HUDEP-2 (cell line): Measurements from ENCODE around the gene NKD2.
"Not testable (repeated sequence)": the region's sequence is repeated elsewhere in the genome, so short reads cannot be mapped to it uniquely, and the experiment has no call there.

Experiments used
- DNase-seq, 76 experiments: peaks; one replicate each; lab custom pipeline; 2025; ENCODE audit not compliant: unreplicated experiment in 76 of 76; lab: John Stamatoyannopoulos, UW

The NKD2 gene

DNA sequence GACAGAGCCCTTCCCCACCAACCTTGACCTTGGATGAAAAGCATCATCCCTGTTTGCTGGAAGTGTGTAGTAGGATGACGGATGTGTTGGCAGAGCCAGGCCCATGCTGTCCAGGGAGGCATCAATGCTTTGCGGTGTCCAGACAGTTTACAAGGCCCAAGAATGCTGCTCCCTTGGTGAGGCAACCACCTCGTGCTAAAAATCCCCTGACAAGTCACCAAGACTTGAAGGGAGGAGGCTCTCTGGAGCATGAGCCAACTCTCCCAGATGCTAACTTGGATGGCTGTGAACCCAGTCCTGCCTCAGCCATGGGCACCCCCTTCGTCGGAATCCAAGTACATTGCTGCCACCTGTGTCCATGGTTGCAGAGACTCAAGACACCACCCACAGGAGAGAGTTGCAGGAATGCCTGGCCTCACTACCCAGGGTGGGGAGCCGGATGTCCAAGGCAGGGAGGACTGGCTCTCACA lies 9.5 kb upstream of the NKD2 start:
- DNase-seq = no peak

DNA sequence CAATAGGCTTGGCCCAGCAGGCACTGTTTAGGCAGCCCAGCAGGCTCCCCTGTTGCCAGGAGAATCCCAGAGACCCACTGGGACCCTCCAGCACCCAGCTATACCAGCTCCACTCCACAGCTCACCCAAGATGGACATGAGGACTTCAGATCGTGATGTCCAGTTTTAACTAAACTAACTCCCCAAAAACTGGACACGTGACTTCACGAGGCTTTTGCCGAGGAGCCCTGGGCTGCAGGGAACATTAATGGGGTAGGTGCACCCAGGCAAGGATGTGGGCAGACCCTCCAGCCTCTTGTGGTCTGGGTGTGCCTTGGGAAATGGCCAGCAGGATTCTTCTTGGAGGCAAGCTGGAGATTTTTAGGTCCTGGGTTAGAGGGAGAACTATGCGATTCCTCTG lies 8.9 kb upstream of the NKD2 start:
- peak in 1 of 76 experiments; percentile 4 for DNase-seq

DNA sequence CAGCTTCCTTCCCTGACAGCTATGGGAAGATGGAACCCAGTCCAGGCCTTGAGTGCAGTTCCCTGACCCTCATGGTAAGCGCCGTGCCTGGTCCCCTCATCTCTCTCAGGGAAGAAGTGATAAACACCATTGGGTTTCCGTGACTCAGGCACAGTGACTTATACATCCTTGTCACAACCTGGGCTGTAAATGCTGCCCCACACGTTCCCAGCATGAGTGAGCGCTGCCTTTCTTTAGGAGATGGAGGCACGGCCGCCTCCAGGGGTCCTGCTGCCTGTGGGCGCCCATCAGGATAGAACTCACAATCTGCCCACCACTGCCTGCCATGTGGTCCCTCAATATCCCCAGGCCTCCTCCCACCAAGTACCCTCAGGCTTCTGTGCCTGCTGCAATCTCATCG lies 8.3 kb upstream of the NKD2 start:
- no peak for DNase-seq

DNA sequence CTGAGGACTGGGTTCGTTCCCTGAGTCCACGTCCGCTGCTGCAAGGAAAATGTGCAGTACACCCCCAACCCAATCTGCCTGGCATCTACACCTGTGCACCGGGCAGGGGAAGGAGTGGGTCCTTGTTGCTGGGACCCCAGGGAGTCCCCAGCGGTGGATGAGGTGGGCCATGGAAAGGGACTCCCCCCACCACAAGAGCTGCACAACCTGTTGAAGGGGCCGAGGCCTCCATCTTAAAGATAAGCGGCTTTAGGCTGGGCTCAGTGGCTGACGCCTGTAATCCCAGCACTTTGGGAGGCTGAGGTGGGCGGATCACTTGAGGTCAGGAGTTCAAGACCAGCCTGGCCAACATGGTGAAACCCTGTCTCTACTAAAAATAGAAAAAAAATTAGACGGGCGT lies 7.8 kb upstream of the NKD2 start:
- not testable (repeated sequence) for DNase-seq

DNA sequence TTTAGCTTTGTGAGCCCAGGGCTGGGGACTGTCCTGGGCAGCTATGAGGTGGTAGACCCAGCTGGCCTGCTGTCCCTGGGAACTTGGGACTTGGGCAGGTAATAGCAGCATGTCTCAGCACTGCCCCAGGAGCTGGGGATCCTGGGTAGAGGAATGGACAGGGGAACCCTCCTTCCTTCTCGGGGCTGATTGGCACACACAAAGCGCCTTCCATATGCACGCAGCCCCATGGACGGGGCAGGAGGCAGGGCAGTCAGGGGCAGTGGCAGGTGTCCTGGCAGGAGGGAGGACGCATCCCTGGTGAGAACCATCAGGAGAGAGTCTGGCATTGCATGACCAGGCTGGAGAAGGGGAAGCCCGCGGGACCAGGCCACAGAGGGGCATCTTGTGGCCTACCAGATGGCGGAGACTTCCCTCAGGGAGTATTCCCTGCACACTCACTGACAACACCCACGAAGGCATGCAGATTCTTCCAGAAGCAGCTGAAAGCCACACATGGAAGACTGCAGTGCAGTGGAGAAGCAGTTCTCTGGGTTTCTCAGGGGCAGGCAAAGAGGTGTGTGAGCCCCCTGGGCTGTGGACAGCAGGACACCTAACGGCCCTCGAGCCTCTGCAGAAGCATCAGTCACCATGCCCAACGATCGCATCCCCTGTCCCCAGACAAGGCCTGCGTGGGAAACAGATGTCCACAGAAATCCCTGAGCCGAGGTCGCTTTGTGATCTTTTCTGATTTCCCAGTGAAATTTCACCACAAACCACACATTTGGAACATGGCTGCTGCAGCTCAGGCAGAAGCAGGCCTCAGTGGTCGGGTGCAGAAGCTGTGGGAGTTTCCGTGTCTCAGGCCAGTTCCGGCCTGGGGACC lies 7.0 kb upstream of the NKD2 start:
- DNase-seq = no peak

DNA sequence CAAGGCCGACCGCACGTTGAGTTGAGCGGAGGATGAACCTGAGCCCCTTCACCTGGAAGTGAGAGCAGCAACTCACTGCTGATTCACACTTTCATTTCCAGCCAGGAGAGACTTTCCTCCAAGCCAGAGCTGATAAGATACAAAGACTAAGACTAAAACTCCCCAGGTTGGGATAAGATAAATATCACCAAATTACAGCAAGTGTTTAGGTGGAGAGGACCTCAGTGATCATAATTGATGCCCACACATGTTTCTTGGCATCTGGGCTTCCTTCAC lies 6.4 kb upstream of the NKD2 start:
- DNase-seq = no peak

DNA sequence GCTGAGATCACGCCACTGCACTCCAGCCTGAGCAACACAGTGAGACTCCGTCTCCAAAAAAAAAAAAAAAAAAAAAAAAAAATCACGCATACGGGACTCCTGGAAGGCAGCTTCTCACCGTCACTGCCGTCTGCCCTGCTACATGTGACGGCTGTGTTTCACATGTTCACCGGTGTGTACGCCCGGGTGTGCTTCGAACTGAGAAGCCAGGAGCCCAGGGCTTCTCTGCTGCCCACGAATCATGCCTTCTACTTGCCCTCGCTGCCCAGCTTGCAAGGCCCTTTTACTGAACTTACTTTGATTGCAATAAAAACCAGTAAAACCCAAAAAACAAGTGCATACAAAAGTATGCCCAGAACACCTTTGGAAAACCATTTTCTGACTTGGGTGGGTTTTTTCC lies 5.8 kb upstream of the NKD2 start:
- DNase-seq = no peak

DNA sequence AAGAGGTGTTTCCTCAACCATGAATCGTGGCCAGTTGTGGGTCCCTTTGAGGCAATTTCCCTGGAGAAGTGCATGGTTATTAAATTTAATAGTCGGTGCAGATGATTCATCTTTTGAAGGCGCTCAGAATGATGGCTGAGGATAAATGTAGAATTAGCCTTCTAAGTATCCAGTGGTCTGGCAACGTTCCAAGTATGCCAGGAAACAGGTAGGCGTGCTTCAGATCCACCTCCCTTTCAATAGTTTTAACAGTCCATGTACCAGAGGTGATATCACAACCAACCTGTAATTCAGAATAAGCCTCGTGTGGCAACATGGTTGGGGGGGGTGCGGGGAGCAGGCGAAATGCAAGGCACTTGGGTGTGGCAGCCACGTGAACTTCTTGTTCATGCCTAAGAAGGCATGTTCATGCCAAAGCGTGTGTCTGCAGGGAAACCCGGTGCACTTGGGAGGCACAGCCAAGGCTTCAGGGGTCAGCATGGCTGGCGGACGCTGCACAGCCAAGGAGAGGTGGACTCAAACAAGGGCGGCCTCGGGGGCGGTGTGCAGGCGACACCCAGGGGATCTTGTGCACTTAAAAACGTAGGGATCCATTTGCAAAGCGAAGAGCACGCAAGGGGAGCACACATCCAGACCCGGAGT lies 5.2 kb upstream of the NKD2 start:
- DNase-seq = no peak

DNA sequence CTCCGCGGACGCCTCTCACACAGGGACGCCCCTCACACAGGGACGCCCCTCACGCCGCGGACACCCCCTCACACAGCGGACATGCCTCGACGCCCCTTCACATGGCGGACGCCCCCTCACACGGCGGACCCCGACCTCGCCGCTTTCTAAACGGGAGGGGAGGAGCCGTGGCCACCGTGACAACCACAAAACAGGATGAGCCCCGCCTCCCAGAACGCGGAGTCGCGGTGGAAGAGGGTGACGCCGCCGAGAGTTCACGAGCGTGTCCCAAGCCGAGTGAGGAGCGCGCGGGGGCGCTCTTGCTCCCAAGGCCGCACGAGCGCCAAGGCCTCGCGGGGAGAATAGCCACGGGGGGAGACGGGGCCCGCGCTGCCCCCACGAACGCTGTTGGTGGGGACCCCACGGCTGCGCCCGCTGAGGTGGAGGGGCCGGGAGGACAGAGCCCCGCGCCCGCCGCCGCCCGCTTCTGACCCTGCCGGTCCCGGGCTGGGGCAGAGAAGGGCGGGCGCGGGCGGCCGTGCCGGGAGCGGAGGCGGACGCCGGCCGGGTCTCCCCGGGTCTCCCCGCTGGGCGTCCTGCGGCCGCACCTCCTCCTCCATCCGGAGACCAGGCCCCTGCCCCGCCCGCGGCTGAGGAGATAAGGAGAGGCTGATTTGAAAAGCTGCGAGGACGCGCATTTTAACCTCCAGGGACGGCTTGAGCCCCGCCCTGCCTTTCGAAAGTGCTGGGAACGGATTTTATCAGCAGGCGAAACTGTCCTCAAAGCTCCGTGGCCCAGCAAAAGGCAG lies 3.9 kb upstream of the NKD2 start:
- peak in 69 of 76 experiments; percentile 8 to 80 (median 50) for DNase-seq

DNA sequence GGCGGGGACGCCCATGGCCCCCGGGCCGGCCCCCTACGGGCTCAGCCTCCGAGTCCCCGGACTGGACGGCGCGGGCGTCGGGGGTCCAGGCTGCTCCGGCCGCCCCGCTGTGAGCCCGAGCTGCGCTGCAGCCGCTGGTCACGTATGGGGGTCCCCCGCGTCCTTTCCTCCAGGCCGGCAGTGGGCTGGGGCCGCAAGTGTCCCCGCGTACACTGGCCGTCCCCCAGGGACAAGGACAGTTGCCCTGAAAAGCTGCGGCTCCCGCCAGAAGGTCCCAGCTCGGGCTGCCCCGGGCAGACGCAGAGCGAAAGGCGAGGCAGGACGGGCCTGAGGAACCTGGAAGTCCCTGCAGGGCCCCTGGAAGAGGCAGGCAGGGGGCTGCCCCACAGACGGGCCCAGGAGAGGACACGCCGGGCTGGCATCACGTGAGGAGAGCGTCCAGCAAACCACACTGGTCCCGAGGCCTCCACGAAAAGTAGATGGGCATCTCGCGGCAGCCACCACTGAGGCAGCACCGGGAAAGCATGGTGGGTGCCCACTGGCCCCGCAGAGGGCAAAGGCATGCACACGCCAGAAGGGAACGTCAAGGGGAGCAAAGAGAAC lies 3.3 kb upstream of the NKD2 start:
- no peak for DNase-seq

DNA sequence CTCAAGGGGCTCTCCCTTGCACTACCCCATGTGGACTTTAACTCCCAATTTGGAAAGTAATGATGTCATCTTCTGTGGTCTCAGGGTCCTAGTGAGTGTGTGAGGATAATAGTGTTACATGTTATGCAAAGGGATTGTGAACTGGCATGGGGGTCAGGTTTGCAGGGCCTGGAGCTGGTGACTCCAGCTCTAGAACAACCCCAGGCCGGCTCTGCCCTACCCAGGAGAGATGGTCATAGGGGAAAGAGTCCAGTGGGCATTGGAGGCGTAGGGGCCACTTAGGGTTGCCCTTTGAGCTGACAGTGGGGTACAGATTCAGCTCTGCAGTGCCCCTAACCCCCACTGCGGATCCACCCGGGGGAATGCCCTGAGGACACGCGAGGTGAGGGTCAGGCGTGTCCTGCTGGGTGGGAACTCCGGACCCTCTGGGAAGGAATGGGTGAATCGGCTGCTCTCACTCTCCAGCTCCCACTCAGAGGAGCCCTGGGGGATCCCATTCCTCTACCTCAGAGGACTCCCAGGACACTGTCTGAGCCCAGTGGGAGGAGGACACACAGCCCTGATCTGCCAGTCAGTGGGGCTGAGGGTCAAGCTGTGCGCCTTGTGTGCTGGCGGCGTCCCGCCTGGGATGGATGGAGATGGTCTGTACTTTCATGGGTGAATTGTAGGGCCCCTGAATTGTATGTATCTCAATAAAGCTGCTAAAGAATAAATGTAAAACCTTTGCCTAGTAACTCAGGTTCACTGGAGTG lies 2.5 kb upstream of the NKD2 start:
- DNase-seq = no peak

DNA sequence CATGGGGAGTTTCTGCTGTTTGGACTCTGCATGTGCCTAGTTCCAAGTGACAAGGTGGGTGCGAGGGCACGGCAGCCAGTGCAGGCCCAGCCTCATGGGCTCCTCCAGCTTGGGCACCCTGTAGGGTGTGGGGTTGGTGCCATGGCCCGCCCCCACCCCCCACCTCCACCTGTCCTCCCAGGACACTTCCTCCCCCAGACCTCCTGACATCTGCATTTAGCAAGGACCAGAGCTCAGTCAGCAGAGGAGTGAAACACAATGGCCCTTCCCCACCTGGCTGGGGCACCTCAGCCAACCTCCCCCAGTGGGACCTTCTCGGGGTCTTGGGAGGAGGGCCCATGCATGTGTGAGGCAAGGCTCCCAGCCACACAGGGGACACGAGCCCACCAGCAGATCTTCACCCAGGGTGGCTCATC lies 1.9 kb upstream of the NKD2 start:
- no peak for DNase-seq

DNA sequence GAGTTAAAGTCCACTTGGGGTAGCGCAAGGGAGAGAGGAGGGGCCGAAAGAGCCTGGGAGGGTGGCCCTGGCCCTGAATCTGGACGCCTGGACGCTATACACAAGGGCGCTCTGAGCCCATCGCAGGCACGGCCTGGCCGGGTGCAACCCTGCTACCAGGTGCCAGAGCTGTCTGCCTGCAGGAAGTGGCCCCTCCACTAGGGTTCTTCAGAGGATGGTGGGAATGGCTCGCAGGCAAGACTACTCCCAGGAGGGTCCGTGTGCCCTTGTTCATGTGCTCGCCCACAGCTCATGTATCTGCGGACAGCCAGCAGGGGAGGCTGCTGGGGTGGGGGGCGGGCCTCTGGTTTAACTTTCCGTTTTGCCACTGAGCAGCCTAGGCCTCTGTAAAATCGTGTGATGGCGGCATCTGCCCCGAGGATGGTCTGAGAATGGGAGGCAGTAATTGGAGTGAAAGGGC lies 1.4 kb upstream of the NKD2 start:
- no peak for DNase-seq

DNA sequence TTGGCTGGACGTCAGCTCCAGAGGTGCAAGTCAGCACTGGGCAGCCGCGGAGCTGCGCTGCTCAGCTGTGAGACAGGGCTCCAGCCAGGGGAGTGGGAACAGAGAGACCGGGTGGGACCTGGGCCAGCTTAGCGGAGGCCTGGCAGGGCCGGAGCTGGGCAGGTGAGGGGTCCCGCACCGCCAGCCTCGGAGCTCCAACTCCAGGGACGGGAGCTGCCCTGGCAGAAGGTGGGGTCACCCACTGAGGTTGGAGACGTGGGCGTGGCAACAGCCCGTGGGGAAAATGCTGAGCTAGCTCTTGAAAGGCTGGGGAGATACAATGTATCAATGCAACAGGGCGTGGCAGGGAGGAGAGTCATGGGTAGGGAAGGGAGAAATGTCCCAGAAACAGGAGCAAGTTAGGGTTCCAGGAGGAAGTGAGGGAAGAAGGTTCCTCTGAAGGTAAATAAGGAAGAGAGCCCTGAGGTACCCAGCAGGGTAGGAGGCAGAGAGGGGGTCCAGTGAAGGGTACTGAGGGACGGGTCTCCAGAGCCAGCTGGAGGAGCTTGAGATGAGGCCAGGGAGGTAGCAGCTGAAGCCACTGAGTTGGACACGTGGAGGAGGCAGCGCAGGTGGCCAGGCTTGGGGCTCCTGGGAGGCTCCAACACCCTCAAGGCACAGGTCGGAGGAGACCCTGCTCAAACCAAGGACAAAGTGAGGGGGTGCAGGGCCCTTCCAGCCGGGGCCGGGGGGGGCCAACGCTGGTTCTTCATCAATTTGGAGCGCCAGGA lies 736 bp upstream of the NKD2 start:
- no peak for DNase-seq

DNA sequence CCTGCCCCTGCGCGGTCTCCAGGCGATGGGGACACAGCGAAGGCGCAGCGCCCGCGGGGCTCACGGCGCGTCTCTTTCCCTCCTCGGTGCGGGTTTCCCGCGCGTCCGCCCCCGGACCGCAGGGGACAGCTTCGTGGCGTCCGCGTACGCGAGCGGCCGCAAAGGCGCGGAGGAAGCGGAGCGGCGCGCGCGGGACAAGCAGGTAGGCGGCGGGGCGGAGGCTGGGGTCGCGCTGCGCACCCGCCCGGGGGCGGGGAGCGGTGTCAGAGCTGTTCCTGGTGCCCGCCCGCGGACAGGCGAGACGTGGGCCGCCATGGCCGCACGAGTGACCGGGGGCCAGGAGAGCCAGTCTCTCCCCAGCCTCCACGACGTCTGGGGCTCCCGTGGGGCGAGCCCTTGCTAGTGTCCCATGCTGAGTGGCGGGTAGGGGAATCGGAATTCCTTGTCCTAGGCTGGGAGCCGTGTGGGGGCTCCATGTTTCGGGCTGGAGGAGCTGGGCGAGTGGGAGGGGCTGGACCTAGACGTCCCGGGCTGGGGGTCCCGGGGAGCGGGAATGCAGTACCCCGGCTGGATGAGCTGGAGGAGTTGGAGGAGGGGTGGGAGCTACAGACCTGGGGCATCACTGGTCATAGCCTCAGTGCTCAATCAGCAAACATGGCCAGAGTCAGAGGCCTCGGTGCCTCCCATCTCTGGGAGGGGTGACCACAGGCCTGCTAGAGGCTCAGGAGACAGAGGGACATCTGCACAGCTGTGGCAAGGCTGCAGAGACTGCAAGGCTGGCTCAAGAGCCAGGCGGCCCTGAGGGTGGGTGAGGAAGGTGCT lies 968 bp downstream of the NKD2 start:
- no peak for DNase-seq

DNA sequence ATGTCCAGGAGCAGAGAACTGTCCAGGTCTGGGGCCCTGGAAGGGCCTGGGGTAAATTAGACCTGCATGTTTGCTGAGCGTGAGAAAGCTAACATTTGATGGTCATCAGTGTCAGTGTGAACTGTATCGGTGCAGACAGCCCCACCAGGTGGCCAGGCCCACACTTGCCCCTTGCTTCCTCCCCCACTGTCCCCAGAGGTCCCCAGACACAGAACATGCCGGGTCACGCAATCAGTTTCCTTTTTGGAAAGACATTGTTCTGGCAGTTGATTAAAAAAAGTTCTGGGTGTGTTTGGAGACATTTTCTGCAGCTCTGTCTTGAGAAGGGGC lies 1.5 kb downstream of the NKD2 start:
- no peak for DNase-seq

DNA sequence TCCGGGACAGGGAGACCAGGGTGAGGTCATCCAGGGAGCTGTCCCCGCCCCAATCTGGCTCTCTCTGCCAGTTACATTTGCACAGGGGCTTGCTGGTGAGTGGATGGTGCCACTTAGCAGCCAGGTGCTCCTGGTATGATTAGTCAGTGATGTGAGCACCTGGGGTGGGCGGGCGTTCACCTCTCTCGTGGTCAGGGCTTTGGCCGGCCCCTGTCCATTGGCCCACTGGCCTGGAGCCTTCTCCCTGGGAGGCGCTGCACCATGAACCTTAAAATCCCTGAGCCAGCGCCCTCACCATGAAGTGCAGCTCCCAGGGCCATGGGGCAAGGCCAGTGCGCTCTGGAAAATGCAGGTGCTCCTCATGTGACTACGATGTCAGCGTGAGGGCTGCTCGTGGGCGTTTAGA lies 2.0 kb downstream of the NKD2 start:
- no peak for DNase-seq

DNA sequence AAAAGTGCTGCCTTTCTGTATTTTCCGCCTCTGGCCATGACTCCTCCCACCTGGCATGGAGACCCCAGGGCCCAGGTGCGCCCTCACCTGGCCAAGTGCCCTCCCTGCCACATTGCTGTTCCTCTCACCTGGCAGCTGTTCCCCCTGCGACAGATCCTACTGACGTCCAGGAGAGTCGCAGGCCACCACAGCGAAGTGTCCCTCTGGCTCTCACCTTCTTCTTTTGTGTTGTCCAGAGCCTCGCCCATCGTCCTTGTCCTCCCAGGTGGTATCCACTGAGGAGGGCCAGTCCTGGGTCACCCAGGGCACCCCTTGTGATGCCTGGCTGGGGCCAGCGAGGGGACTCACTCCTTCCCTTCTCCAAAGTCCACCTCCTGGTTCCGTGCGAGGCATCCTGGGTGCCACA lies 2.6 kb downstream of the NKD2 start:
- peak in 12 of 76 experiments; percentile 5 to 39 (median 13) for DNase-seq

DNA sequence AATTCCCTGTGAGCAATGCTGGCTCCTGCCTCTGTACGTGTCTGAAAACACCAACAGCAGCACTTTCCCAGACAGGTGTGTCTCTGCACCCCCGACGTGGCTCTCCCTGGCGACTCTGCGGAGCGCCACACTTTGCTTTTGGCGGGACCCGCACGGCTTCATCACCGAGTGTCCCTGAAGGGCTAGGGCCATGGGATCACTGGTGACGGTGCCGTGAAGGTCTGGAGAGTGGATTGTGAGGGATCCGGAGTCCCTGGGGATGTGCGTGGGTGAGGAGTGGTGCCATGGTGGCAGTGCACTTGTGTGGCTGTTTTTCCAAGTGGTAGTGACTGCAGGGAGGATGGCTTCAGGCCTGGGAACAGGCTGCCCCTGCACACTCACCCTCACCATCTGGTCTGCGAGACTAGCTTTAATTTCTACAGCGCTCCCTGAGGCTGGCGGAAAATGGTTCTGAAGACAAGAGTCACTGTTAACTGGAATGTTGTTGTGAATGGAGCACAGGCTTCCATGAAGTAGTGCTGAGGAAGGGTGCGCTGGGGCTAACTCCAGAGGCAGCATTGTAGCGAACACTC lies 3.2 kb downstream of the NKD2 start:
- DNase-seq = no peak
